Dendritic cell treated with granulocyte-macrophage colony-stimulating factor and Interleukin-4, amounts not matched to agents 40 ng/mL and 50 ng/mL, for 4 days (primary cell): ENCODE measurements around the gene MGST3.

Source experiments
- H3K27ac Mint-ChIP-seq: one replicate; pipeline ENCODE4 v1.8.0; 2022; ENCODE audit warnings: mild to moderate bottlenecking, mixed read lengths
- H3K27me3 Mint-ChIP-seq: one replicate; pipeline ENCODE4 v1.8.0; 2022; ENCODE audit warnings: mild to moderate bottlenecking, mixed read lengths
- H3K36me3 Mint-ChIP-seq: one replicate; pipeline ENCODE4 v1.8.0; 2022; ENCODE audit warnings: low read depth, mixed read lengths
- H3K4me1 Mint-ChIP-seq: one replicate; pipeline ENCODE4 v1.8.0; 2022; ENCODE audit warnings: low read depth, mixed read lengths
- H3K4me3 Mint-ChIP-seq: one replicate; pipeline ENCODE4 v1.8.0; 2022; ENCODE audit warnings: mild to moderate bottlenecking, moderate library complexity, mixed read lengths
- H3K9me3 Mint-ChIP-seq: one replicate; pipeline ENCODE4 v1.8.0; 2022; ENCODE audit warnings: mixed read lengths
- intact Hi-C: fragments of 100-400 bp; cut with micrococcal nuclease; formaldehyde crosslinking; loops from one replicate; pipeline ENCODE4 v1.15.0; 2022

MGST3 gene

GRCh38 chr1:165612062-165612461 lies 19.0 kb upstream of the MGST3 start:
- intact Hi-C loops: no loop called here
- peaks cover 14% of the 10 kb centered on the region for H3K27me3 Mint-ChIP-seq
- H3K9me3 Mint-ChIP-seq: no peaks in the 10 kb centered on the region
- no peaks in the 10 kb centered on the region for H3K36me3 Mint-ChIP-seq
- H3K27ac Mint-ChIP-seq: no peak overlapping the region
- H3K4me1 Mint-ChIP-seq: peaks cover 4% of the 10 kb centered on the region
- no peak overlapping the region for H3K4me3 Mint-ChIP-seq

- H3K4me1 Mint-ChIP-seq: no peaks in the 10 kb centered on the region
- H3K36me3 Mint-ChIP-seq: no peaks in the 10 kb centered on the region
- peaks cover 25% of the 10 kb centered on the region for H3K27me3 Mint-ChIP-seq
- intact Hi-C loops: no loop called here
- no peak overlapping the region for H3K4me3 Mint-ChIP-seq
- no peaks in the 10 kb centered on the region for H3K9me3 Mint-ChIP-seq
- H3K27ac Mint-ChIP-seq: no peak overlapping the region
Observed at GRCh38 chr1:165616054-165616612, 14.9 kb upstream of the MGST3 start.

- Mint-ChIP-seq H3K27me3 (peaks cover 19% of the 10 kb centered on the region), H3K27ac (no peak overlapping the region), H3K4me1 (no peaks in the 10 kb centered on the region), H3K4me3 (no peak overlapping the region), H3K9me3 (no peaks in the 10 kb centered on the region), H3K36me3 (no peaks in the 10 kb centered on the region)
- intact Hi-C loops: no loop called here
Observed at GRCh38 chr1:165616987-165617546, 14.0 kb upstream of the MGST3 start.

GRCh38 chr1:165619647-165620151 lies 11.3 kb upstream of the MGST3 start:
- H3K4me3 Mint-ChIP-seq: no peak overlapping the region
- intact Hi-C loops: no loop called here
- H3K36me3 Mint-ChIP-seq: no peaks in the 10 kb centered on the region
- no peaks in the 10 kb centered on the region for H3K9me3 Mint-ChIP-seq
- no peak overlapping the region for H3K27ac Mint-ChIP-seq
- H3K27me3 Mint-ChIP-seq: peaks cover 20% of the 10 kb centered on the region
- H3K4me1 Mint-ChIP-seq: no peaks in the 10 kb centered on the region

GRCh38 chr1:165623624-165624023 lies 7.4 kb upstream of the MGST3 start:
- H3K4me1 Mint-ChIP-seq: peaks cover under 1% of the 10 kb centered on the region
- no peaks in the 10 kb centered on the region for H3K9me3 Mint-ChIP-seq
- H3K36me3 Mint-ChIP-seq: no peaks in the 10 kb centered on the region
- H3K27ac Mint-ChIP-seq: no peak overlapping the region
- intact Hi-C loops: no loop called here
- no peak overlapping the region for H3K4me3 Mint-ChIP-seq
- H3K27me3 Mint-ChIP-seq: peaks cover 7% of the 10 kb centered on the region

- intact Hi-C loops: no loop called here
- Mint-ChIP-seq H3K36me3 (no peaks in the 10 kb centered on the region), H3K4me1 (peaks cover 8% of the 10 kb centered on the region), H3K4me3 (no peak overlapping the region), H3K27me3 (peaks cover 7% of the 10 kb centered on the region), H3K27ac (no peak overlapping the region), H3K9me3 (no peaks in the 10 kb centered on the region)
Observed at GRCh38 chr1:165624441-165624840, 6.6 kb upstream of the MGST3 start.

- Mint-ChIP-seq H3K27me3 (no peaks in the 10 kb centered on the region), H3K4me3 (no peak overlapping the region), H3K9me3 (no peaks in the 10 kb centered on the region), H3K36me3 (no peaks in the 10 kb centered on the region), H3K4me1 (peaks cover 9% of the 10 kb centered on the region), H3K27ac (no peak overlapping the region)
- intact Hi-C loops: no loop called here
Observed at GRCh38 chr1:165628147-165628822, 2.7 kb upstream of the MGST3 start.

GRCh38 chr1:165629151-165629550 lies 1.9 kb upstream of the MGST3 start:
- no peak overlapping the region for H3K27ac Mint-ChIP-seq
- H3K27me3 Mint-ChIP-seq: no peaks in the 10 kb centered on the region
- H3K36me3 Mint-ChIP-seq: no peaks in the 10 kb centered on the region
- no peak overlapping the region for H3K4me3 Mint-ChIP-seq
- H3K4me1 Mint-ChIP-seq: peaks cover 17% of the 10 kb centered on the region
- no peaks in the 10 kb centered on the region for H3K9me3 Mint-ChIP-seq
- intact Hi-C loops: no loop called here

GRCh38 chr1:165629848-165630628 lies 996 bp upstream of the MGST3 start:
- Mint-ChIP-seq H3K27me3 (no peaks in the 10 kb centered on the region), H3K4me3 (no peak overlapping the region), H3K27ac (no peak overlapping the region), H3K9me3 (no peaks in the 10 kb centered on the region), H3K36me3 (no peaks in the 10 kb centered on the region), H3K4me1 (peaks cover 22% of the 10 kb centered on the region)
- intact Hi-C loops: loop anchor here (2.0 to 5.0 kb wide), 3 partner anchors 31 to 862 kb away; partner anchors contain the start of gene ALDH9A1

GRCh38 chr1:165631342-165632151 lies 513 bp downstream of the MGST3 start:
- Mint-ChIP-seq H3K4me3 (no peak overlapping the region), H3K36me3 (peaks cover under 1% of the 10 kb centered on the region), H3K27me3 (no peaks in the 10 kb centered on the region), H3K4me1 (peaks cover 23% of the 10 kb centered on the region), H3K27ac (no peak overlapping the region), H3K9me3 (no peaks in the 10 kb centered on the region)
- intact Hi-C loops: loop anchor here (2.0 to 5.0 kb wide), 4 partner anchors 33 to 861 kb away; partner anchors contain the start of genes ALDH9A1 and TMCO1

GRCh38 chr1:165632152-165632469 lies 1.1 kb downstream of the MGST3 start:
- peaks cover 29% of the 10 kb centered on the region for H3K4me1 Mint-ChIP-seq
- no peaks in the 10 kb centered on the region for H3K9me3 Mint-ChIP-seq
- intact Hi-C loops: loop anchor here (2.0 to 5.0 kb wide), 3 partner anchors 65 to 860 kb away; partner anchors contain the start of genes ALDH9A1 and TMCO1
- H3K27ac Mint-ChIP-seq: no peak overlapping the region
- no peaks in the 10 kb centered on the region for H3K27me3 Mint-ChIP-seq
- H3K4me3 Mint-ChIP-seq: no peak overlapping the region
- H3K36me3 Mint-ChIP-seq: peaks cover 6% of the 10 kb centered on the region

- Mint-ChIP-seq H3K4me1 (peaks cover 33% of the 10 kb centered on the region), H3K36me3 (peaks cover 10% of the 10 kb centered on the region), H3K4me3 (peak overlapping the region; percentile 54), H3K27ac (no peak overlapping the region), H3K27me3 (no peaks in the 10 kb centered on the region), H3K9me3 (no peaks in the 10 kb centered on the region)
- intact Hi-C loops: loop anchor here (2.0 to 5.0 kb wide), 3 partner anchors 65 to 860 kb away; partner anchors contain the start of genes ALDH9A1 and TMCO1
Observed at GRCh38 chr1:165632491-165632890, 1.5 kb downstream of the MGST3 start.

- H3K27ac Mint-ChIP-seq: no peak overlapping the region
- intact Hi-C loops: loop anchor here (2.0 to 5.0 kb wide), 3 partner anchors 64 to 859 kb away; partner anchors contain the start of genes ALDH9A1 and TMCO1
- H3K4me3 Mint-ChIP-seq: no peak overlapping the region
Observed at GRCh38 chr1:165633614-165634013, 2.6 kb downstream of the MGST3 start.

More at GRCh38 chr1:165633614-165634013, 2.6 kb downstream of the MGST3 start:
- H3K27me3 Mint-ChIP-seq: no peaks in the 10 kb centered on the region
- no peaks in the 10 kb centered on the region for H3K9me3 Mint-ChIP-seq
- H3K36me3 Mint-ChIP-seq: peaks cover 21% of the 10 kb centered on the region
- peaks cover 39% of the 10 kb centered on the region for H3K4me1 Mint-ChIP-seq
